Large intestine (tissue), 3 donors: ENCODE measurements around the gene CCDC170. TPM values are rescaled to one million over a fixed set of nuclear protein-coding genes. Genes with fewer than 3 reads are reported as not detected.

Experiments
- DNase-seq, 2 donors: peaks; one replicate each; pipeline versions ENCODE4 v3.0.0 to v3.0.0-alpha.2; 2013
- H3K27ac ChIP-seq: one replicate; pipeline ENCODE4 v1.5.1; 2013; ENCODE audit warnings: low read length
- H3K27me3 ChIP-seq: 2 replicates; pipeline ENCODE4 v1.6.1; 2013; ENCODE audit warnings: low read length; ENCODE audit not compliant: control insufficient read depth, insufficient read depth
- H3K36me3 ChIP-seq: 2 replicates; pipeline ENCODE4 v1.6.1; 2013; ENCODE audit warnings: low read length; ENCODE audit not compliant: control insufficient read depth, insufficient read depth
- H3K4me1 ChIP-seq: one replicate; pipeline ENCODE4 v1.6.1; 2013; ENCODE audit warnings: low read length; ENCODE audit not compliant: control insufficient read depth, insufficient read depth
- H3K4me3 ChIP-seq: one replicate; pipeline ENCODE4 v1.5.1; 2013; ENCODE audit warnings: low read length
- H3K9me3 ChIP-seq: one replicate; pipeline ENCODE4 v1.6.1; 2013; ENCODE audit warnings: mild to moderate bottlenecking, low read depth, low read length, moderate library complexity; ENCODE audit not compliant: control insufficient read depth
- WGBS: methylation state at CpG from one replicate; pipeline ENCODE4 v1.1.5; 2013; ENCODE audit warnings: low lambda C conversion rate; ENCODE audit not compliant: insufficient coverage; 5-methylcytosine and 5-hydroxymethylcytosine counted together
- polyA plus RNA-seq: library from polyadenylated mRNA; unstranded; fragments of 120-200 nt; gene quantifications from one replicate; pipeline ENCODE4 v1.2.1, GENCODE V29; 2013

Gene CCDC170
- polyA plus RNA-seq, 1 donor, result 1.6 TPM

- Histone ChIP-seq H3K9me3 (no peaks in the 10 kb centered on the region), H3K4me3 (no peak overlapping the region), H3K36me3 (peaks cover 42% of the 10 kb centered on the region), H3K27me3 (no peaks in the 10 kb centered on the region), H3K27ac (no peak overlapping the region), H3K4me1 (no peaks in the 10 kb centered on the region)
- no peak for DNase-seq
- WGBS, result no CpG with 5 or more reads among the region's 4 CpGs
Observed at GRCh38 chr6:151461673-151462072, 32.1 kb upstream of the CCDC170 start.

GRCh38 chr6:151464702-151465101 is 29.1 kb upstream of the CCDC170 start:
- DNase-seq, result no peak
- H3K36me3 ChIP-seq, result peaks cover 39% of the 10 kb centered on the region
- H3K4me3 ChIP-seq, result no peak overlapping the region
- H3K27me3 ChIP-seq, result no peaks in the 10 kb centered on the region
- no peak overlapping the region for H3K27ac ChIP-seq
- H3K4me1 ChIP-seq, result no peaks in the 10 kb centered on the region
- no peaks in the 10 kb centered on the region for H3K9me3 ChIP-seq

- H3K27me3 ChIP-seq, result no peaks in the 10 kb centered on the region
- no peaks in the 10 kb centered on the region for H3K9me3 ChIP-seq
- no peak overlapping the region for H3K27ac ChIP-seq
- no peaks in the 10 kb centered on the region for H3K4me1 ChIP-seq
- H3K4me3 ChIP-seq, result peak overlapping the region; percentile 8
- H3K36me3 ChIP-seq, result no peaks in the 10 kb centered on the region
- DNase-seq, result peak in 1 of 2 donors; percentile 48
- WGBS, result 29% methylated on average over 3 of the region's 16 CpGs
Observed at GRCh38 chr6:151475653-151476523, 17.9 kb upstream of the CCDC170 start.

- Histone ChIP-seq H3K36me3 (no peaks in the 10 kb centered on the region), H3K4me1 (no peaks in the 10 kb centered on the region), H3K27ac (no peak overlapping the region), H3K9me3 (no peaks in the 10 kb centered on the region), H3K4me3 (no peak overlapping the region), H3K27me3 (no peaks in the 10 kb centered on the region)
- WGBS, result 100% methylated on average over 1 of the region's 12 CpGs
- no peak for DNase-seq
Observed at GRCh38 chr6:151477726-151478125, 16.1 kb upstream of the CCDC170 start.

GRCh38 chr6:151478670-151479069 is 15.1 kb upstream of the CCDC170 start:
- H3K27me3 ChIP-seq, result no peaks in the 10 kb centered on the region
- no peak overlapping the region for H3K27ac ChIP-seq
- 87% methylated on average over 3 of the region's 6 CpGs for WGBS
- no peaks in the 10 kb centered on the region for H3K36me3 ChIP-seq
- DNase-seq, result no peak
- H3K4me3 ChIP-seq, result no peak overlapping the region
- H3K9me3 ChIP-seq, result no peaks in the 10 kb centered on the region
- no peaks in the 10 kb centered on the region for H3K4me1 ChIP-seq

- H3K27me3 ChIP-seq, result no peaks in the 10 kb centered on the region
- H3K27ac ChIP-seq, result no peak overlapping the region
- no peak overlapping the region for H3K4me3 ChIP-seq
- no peak for DNase-seq
- no peaks in the 10 kb centered on the region for H3K9me3 ChIP-seq
- H3K36me3 ChIP-seq, result no peaks in the 10 kb centered on the region
- H3K4me1 ChIP-seq, result no peaks in the 10 kb centered on the region
Observed at GRCh38 chr6:151481786-151482185, 12.0 kb upstream of the CCDC170 start.

GRCh38 chr6:151482290-151482689 is 11.5 kb upstream of the CCDC170 start:
- H3K27ac ChIP-seq, result no peak overlapping the region
- 50% methylated on average over 4 of the region's 5 CpGs for WGBS
- no peak for DNase-seq

GRCh38 chr6:151483994-151484393 is 9.8 kb upstream of the CCDC170 start:
- Histone ChIP-seq H3K4me1 (no peaks in the 10 kb centered on the region), H3K9me3 (no peaks in the 10 kb centered on the region), H3K27me3 (no peaks in the 10 kb centered on the region), H3K4me3 (no peak overlapping the region), H3K36me3 (no peaks in the 10 kb centered on the region), H3K27ac (no peak overlapping the region)
- peak; percentile 43 to 75 for DNase-seq

More at GRCh38 chr6:151482290-151482689, 11.5 kb upstream of the CCDC170 start:
- Histone ChIP-seq H3K4me1 (no peaks in the 10 kb centered on the region), H3K27me3 (no peaks in the 10 kb centered on the region), H3K4me3 (no peak overlapping the region), H3K36me3 (no peaks in the 10 kb centered on the region), H3K9me3 (no peaks in the 10 kb centered on the region)

- WGBS, result no CpG with 5 or more reads among the region's 2 CpGs
- H3K27me3 ChIP-seq, result peaks cover 17% of the 10 kb centered on the region
- H3K4me1 ChIP-seq, result no peaks in the 10 kb centered on the region
- no peaks in the 10 kb centered on the region for H3K36me3 ChIP-seq
- H3K9me3 ChIP-seq, result no peaks in the 10 kb centered on the region
- H3K27ac ChIP-seq, result no peak overlapping the region
- H3K4me3 ChIP-seq, result no peak overlapping the region
- no peak for DNase-seq
Observed at GRCh38 chr6:151488226-151488625, 5.6 kb upstream of the CCDC170 start.

GRCh38 chr6:151490996-151491395 is 2.8 kb upstream of the CCDC170 start:
- DNase-seq, result no peak
- no CpG with 5 or more reads among the region's 7 CpGs for WGBS
- peaks cover 5% of the 10 kb centered on the region for H3K4me1 ChIP-seq
- no peak overlapping the region for H3K27ac ChIP-seq
- no peaks in the 10 kb centered on the region for H3K9me3 ChIP-seq
- peaks cover 38% of the 10 kb centered on the region for H3K27me3 ChIP-seq
- H3K4me3 ChIP-seq, result no peak overlapping the region
- no peaks in the 10 kb centered on the region for H3K36me3 ChIP-seq

GRCh38 chr6:151493161-151493803 is 535 bp upstream of the CCDC170 start:
- Histone ChIP-seq H3K36me3 (no peaks in the 10 kb centered on the region), H3K4me1 (peaks cover 5% of the 10 kb centered on the region), H3K27ac (no peak overlapping the region), H3K4me3 (peak overlapping the region; percentile 56), H3K27me3 (peaks cover 38% of the 10 kb centered on the region), H3K9me3 (no peaks in the 10 kb centered on the region)
- no peak for DNase-seq
- no CpG with 5 or more reads among the region's 16 CpGs for WGBS
